Measurements from ENCODE around the gene PTCD1.

The PTCD1 gene, protein sequence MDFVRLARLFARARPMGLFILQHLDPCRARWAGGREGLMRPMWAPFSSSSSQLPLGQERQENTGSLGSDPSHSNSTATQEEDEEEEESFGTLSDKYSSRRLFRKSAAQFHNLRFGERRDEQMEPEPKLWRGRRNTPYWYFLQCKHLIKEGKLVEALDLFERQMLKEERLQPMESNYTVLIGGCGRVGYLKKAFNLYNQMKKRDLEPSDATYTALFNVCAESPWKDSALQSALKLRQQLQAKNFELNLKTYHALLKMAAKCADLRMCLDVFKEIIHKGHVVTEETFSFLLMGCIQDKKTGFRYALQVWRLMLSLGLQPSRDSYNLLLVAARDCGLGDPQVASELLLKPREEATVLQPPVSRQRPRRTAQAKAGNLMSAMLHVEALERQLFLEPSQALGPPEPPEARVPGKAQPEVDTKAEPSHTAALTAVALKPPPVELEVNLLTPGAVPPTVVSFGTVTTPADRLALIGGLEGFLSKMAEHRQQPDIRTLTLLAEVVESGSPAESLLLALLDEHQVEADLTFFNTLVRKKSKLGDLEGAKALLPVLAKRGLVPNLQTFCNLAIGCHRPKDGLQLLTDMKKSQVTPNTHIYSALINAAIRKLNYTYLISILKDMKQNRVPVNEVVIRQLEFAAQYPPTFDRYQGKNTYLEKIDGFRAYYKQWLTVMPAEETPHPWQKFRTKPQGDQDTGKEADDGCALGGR

DNA sequence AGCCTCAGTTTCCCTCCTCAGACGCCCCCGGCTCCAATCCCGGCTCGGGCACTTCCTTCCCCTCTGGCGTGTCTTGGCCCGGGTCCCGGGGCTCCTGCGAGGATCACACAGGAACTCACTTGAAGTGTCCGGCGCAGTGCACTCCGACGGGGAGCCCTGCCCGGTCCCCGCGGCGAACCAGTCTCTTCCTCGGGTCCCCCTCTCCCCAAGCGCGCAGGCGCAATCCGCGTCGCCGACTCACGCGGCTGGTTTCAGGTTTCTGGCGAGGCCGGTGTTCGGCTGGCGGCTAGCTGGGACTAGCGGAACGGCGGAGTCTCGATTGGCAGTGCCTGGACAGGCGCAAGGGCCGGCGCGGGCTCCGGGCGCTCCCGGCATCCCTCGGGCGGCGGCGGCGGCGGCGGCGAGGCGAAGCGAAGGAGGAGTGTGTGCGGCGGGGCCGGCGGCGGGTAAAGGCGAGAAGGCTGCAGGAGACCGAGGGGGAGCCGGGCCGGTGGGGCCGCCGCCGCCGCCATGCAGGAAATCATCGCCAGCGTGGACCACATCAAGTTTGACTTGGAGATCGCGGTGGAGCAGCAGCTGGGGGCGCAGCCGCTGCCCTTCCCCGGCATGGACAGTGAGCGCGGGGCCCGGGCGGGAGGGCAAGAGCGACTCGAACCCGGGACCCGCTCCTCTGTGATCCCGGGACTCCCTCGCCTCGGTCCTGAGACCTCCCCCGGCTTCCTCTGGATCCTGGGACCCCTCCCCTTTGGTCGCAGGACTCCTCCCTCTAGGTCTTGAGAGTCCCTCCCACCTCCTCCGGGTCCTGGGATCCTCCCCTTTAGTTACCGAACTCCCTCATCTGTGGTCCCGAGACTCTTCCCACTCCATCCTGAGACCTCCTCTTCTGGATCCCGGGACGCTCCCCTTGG, at the start of gene PTCD1, which contains the start of gene CPSF4:
TSS of gene PTCD1 (minus strand) at position 226 of the 908 bp plus-strand sequence. CDS start 3,556 bp downstream, outside the sequence.
TSS of gene CPSF4 (plus strand) at position 371 of the 908 bp plus-strand sequence. CDS start at position 511, 140 bp downstream.
- peak; percentile 86 for DNase-seq (ENCODE audit: extremely low read depth, low read depth)
- TF ChIP-seq, protein P1, sequence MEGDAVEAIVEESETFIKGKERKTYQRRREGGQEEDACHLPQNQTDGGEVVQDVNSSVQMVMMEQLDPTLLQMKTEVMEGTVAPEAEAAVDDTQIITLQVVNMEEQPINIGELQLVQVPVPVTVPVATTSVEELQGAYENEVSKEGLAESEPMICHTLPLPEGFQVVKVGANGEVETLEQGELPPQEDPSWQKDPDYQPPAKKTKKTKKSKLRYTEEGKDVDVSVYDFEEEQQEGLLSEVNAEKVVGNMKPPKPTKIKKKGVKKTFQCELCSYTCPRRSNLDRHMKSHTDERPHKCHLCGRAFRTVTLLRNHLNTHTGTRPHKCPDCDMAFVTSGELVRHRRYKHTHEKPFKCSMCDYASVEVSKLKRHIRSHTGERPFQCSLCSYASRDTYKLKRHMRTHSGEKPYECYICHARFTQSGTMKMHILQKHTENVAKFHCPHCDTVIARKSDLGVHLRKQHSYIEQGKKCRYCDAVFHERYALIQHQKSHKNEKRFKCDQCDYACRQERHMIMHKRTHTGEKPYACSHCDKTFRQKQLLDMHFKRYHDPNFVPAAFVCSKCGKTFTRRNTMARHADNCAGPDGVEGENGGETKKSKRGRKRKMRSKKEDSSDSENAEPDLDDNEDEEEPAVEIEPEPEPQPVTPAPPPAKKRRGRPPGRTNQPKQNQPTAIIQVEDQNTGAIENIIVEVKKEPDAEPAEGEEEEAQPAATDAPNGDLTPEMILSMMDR (IDR thresholded peaks at IDR 0.05; ENCODE audit: low read depth, low read length) = no peak

DNA sequence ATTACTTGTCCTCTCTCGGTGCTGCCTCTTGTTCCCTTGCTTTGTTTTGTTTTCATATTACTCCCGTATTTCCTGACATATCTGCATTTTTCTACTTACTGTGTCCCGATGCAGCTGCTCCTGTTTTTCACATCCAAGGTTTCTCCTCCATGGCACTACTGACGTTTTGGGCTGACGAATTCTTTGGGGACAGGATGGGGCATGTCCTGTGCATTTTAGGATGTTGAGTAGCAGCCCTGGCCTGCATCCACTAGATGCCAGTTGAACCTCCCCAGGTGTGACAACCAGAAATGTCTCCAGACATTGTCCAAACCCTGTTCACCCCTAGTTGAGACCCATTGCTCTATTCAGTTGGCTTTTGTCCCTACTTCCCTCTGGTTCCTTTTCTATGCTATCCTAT, 46.5 kb upstream of the PTCD1 start:
- TF ChIP-seq, protein P1 (IDR thresholded peaks at IDR 0.05; ENCODE audit: low read depth, low read length) = no peak

DNA sequence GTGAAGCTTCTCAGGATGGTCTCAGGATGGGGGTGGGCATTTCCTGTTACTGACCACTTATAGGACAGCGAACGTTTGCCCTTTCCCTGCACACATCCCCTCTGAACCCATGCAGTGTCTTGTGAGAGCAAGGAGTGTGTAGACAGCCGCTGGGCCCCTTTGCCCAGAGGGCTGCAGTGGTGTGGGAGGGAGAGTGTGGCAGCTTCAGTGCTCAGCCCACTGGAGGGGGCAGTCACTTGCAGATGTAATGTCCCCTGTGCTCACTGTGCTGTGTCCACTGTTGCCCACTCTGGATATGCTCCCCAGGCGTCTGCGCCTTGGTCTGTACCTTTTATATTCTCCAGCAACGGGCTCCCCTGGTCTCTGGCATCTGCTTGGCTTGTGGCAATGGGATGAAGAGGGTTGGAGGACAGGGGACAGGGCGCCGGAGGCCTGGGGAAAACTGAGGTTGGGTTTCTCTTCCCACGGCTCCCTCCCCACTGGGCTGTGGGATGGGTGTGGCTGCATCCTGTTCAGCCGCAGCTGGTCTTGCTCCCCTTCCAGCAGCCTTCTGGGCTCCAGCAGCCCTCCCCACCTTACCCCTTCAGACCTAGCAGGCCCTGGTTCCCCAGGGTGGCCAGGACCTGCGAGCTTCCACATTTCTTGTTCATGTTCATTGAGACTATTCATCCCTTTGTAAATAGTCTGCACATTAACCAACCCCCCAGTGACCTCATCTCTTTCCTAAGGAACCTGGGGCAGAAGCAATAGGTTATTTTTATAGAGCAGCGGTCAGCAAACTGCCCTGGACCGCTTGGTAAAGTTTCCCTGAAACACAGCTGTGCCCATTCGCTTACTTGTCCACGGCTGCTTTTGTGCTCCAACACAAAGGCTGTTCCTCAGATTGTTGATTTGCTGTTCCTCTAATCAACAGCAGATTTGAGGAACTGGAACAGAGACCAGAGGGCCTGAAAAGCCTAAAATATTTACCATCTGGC, 40.2 kb upstream of the PTCD1 start:
- DNase-seq (ENCODE audit: extremely low read depth, low read depth) = no peak
- TF ChIP-seq, protein P1 (IDR thresholded peaks at IDR 0.05; ENCODE audit: low read depth, low read length) = no peak

More for the DNA sequence above, 46.5 kb upstream of the PTCD1 start:
- no peak for DNase-seq (ENCODE audit: extremely low read depth, low read depth)

DNA sequence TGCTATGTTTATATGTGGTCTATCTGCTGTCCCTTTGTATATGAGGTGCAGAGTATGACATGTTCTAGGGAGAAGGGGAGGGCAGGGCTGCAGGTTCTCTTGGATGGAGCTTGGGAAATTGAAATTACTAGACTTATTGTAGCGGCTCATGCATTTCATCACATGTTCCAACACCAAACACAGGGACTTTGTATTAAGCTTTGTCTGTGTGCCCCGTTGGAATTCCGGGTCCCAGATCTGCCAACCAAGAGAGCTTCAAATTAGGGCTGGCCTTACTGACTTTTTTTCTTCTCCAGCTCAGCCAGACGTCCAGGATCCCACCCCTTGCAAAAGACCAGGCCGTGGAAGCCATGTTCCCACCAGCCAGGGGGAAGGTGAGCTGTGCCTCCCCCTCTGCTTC, 37.5 kb upstream of the PTCD1 start:
- TF ChIP-seq, protein P1 (IDR thresholded peaks at IDR 0.05; ENCODE audit: low read depth, low read length) = no peak
- DNase-seq (ENCODE audit: extremely low read depth, low read depth) = no peak

DNA sequence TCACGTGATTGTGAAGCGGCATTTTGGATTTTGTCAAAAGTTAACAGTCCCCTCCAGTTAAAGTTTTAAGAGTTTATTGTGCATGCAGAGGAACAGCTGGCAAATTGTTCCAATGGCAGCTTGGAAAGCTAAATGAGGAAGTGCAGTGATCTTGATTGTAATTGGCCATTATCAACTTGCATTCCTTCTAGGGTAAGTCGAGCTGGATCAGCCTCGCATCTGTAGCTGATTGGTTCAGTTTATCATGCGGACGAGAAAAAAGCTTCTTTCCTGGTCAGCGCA, 34.7 kb upstream of the PTCD1 start:
- DNase-seq (ENCODE audit: extremely low read depth, low read depth) = peak; percentile 24
- TF ChIP-seq, protein P1 (IDR thresholded peaks at IDR 0.05; ENCODE audit: low read depth, low read length) = no peak

DNA sequence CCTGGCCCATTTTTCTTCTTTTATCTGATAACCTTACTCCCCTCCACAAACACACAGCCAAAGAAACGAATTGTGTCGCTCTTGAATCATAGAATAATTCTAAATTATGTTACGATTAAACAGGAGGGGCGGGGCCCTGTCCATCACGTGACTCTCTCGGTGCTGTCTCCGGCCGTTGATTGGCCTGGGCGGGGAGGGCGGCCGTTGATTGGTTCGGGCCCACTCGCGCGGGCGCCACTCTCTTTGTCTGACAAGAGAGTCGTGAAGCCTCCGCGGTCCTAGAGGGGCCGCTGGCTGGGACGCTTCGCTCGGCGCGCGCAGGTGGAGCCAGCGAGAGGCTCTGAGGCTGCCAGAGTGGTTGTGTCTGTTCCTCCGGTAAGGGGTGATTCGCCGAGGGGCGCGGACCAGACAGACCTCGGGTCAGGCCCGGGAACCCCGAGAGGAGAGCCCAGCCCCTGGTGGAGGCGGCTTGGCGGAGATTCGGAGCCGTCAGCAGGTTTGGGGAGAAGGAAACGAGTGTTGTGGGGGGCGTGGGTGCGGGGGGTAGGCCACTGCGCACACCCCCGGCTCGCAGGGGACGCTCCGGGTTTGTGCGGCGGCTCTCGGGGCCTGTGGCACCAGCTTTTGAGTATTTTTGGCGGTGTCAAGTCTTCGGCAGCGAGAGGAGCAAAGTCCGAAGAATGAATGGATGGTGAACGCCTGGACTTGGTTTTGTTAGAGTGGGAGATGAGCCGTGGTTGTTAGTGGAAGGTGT, 34.1 kb upstream of the PTCD1 start, which contains the start of gene ZNF789:
TSS of gene ZNF789 (plus strand) at position 330 of the 754 bp plus-strand sequence. CDS start 3,567 bp downstream, outside the sequence.
- DNase-seq (ENCODE audit: extremely low read depth, low read depth) = peak; percentile 86
- TF ChIP-seq, protein P1 (IDR thresholded peaks at IDR 0.05; ENCODE audit: low read depth, low read length) = no peak
